Gastrocnemius medialis (tissue), 4 donors: ENCODE data around the gene GRIK1. TPM values are rescaled to one million over a fixed set of nuclear protein-coding genes. Genes with fewer than 3 reads are reported as not detected.

Experiments
- ATAC-seq, 2 donors: fragments of 150-250 bp; one replicate each; pipeline ENCODE4 v1.9.1; 2016
- DNase-seq, 2 donors: peaks; one replicate each; pipeline ENCODE4 v3.0.0-alpha.2; 2019
- H3K27ac ChIP-seq, 4 donors: fragments of 200-600 bp; sonication (generic); 1 replicate in 1 of 4; 2 replicates in 3 of 4; pipeline ENCODE4 v1.5.1; 2016 to 2018; ENCODE audit warnings: mild to moderate bottlenecking in 2 of 4, moderate library complexity in 1 of 4
- H3K27me3 ChIP-seq, 3 donors: fragments of 200-600 bp; sonication (generic) in 2 of 3; 1 replicate in 1 of 3; 2 replicates in 2 of 3; pipeline versions ENCODE4 v1.5.1 to v1.6.0; 2016 to 2019; ENCODE audit warnings: mild to moderate bottlenecking in 1 of 3, moderate library complexity in 1 of 3
- H3K36me3 ChIP-seq, 2 donors: fragments of 200-600 bp; sonication (generic) in 1 of 2; one replicate each; pipeline ENCODE4 v1.5.1; 2017 to 2018
- H3K4me1 ChIP-seq, 2 donors: fragments of 200-600 bp; sonication (generic) in 1 of 2; one replicate each; pipeline ENCODE4 v1.5.1; 2016 to 2017; ENCODE audit warnings: mild to moderate bottlenecking in 2 of 2
- H3K4me3 ChIP-seq, 4 donors: fragments of 200-600 bp; sonication (generic) in 3 of 4; 1 replicate in 1 of 4; 2 replicates in 3 of 4; pipeline ENCODE4 v1.5.1; 2016 to 2019; ENCODE audit warnings: mild to moderate bottlenecking in 2 of 4
- H3K9me3 ChIP-seq, 3 donors: fragments of 200-600 bp; sonication (generic) in 2 of 3; 1 replicate in 1 of 3; 2 replicates in 2 of 3; pipeline ENCODE4 v1.5.1; 2016 to 2019
- POLR2A ChIP-seq, 2 donors: fragments of 450-650 bp; IDR thresholded peaks; one replicate each; pipeline ENCODE4 v1.6.1; 2017; ENCODE audit warnings: antibody characterized with exemption in 2 of 2, mild to moderate bottlenecking in 2 of 2, moderate library complexity in 2 of 2
- in situ Hi-C, 4 donors: fragments of 200-750 bp; cut with MboI; loops; one replicate each; pipeline versions ENCODE4 v1.15.0 to v1.8.0; 2017; ENCODE audit warnings: low sequenced_read_pairs in 4 of 4
- intact Hi-C: fragments of 100-400 bp; cut with DNase I; formaldehyde crosslinking; loops from one replicate; pipeline ENCODE4 v1.15.1; 2023; ENCODE audit warnings: low total_unique reads
- total RNA-seq, 4 donors: library from RNA; depleted of rRNA; stranded (reverse); fragments of >200 nt; gene quantifications; one replicate each; pipeline versions ENCODE4 v1.1.0 to v1.2.3, GENCODE V29; 2016
- TF ChIP-seq, protein P1 (sequence below), 5 experiments: fragments of 450-650 bp in 3 of 5; fragments of 200-600 bp in 2 of 5; sonication (generic) in 2 of 5; IDR thresholded peaks in 4 of 5; conservative IDR thresholded peaks in 1 of 5; 1 replicate in 4 of 5; 2 replicates in 1 of 5; pipeline ENCODE4 v1.5.1; 2016 to 2019; ENCODE audit warnings: antibody characterized with exemption in 5 of 5, mild to moderate bottlenecking in 3 of 5, moderate library complexity in 3 of 5

The GRIK1 gene
- total RNA-seq, 4 donors from 2014 or later, result 0.13 TPM; not detected in 3

DNA sequence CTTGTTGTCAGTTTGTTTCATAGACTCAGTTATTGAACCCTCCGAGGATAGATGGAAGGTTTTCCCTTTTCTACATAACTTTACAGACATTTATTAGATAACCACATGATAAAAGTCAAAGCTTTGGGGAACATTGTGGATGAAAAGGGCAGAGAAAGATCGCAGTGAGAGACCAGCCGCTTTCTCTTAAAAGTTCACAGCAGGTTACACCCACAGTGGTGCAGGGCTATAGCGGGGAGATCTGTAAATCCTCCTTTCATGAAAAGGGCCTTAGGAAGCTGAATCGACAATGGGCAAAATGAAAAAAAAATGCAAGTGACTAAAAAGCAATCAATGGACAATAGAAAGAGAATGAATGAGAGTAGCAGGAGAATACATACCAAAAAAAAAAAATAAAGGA lies 218.6 kb downstream of the GRIK1 start:
- H3K27me3 ChIP-seq, result no peaks in the 10 kb centered on the region

DNA sequence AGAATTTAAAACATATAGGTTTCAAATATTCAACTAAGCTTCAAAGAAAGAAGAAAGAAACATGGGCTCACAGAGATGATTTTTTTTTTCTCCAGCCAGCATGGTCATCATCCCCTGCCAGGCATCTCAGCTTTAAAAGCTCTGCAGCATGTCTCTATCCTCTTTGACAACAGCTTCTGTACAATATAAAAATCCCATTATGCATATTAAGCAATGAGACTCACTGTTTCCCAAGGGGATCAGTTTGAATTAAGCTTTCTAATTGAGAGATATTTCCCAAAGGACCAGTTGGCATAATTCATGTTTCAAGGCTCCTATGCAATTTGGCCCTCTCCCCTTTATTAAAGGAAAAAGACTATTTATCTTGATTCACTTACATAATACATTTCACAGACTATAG lies 220.3 kb downstream of the GRIK1 start:
- H3K36me3 ChIP-seq, result no peaks in the 10 kb centered on the region
- intact Hi-C loops, result no loop called here
- H3K4me3 ChIP-seq, result no peak overlapping the region
- in situ Hi-C loops, result no loop called here
- no peak overlapping the region for H3K27ac ChIP-seq
- H3K9me3 ChIP-seq, result no peaks in the 10 kb centered on the region
- no peaks in the 10 kb centered on the region for H3K4me1 ChIP-seq
- no peak for DNase-seq
- TF ChIP-seq, protein P1, sequence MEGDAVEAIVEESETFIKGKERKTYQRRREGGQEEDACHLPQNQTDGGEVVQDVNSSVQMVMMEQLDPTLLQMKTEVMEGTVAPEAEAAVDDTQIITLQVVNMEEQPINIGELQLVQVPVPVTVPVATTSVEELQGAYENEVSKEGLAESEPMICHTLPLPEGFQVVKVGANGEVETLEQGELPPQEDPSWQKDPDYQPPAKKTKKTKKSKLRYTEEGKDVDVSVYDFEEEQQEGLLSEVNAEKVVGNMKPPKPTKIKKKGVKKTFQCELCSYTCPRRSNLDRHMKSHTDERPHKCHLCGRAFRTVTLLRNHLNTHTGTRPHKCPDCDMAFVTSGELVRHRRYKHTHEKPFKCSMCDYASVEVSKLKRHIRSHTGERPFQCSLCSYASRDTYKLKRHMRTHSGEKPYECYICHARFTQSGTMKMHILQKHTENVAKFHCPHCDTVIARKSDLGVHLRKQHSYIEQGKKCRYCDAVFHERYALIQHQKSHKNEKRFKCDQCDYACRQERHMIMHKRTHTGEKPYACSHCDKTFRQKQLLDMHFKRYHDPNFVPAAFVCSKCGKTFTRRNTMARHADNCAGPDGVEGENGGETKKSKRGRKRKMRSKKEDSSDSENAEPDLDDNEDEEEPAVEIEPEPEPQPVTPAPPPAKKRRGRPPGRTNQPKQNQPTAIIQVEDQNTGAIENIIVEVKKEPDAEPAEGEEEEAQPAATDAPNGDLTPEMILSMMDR (IDR thresholded peaks at IDR 0.05 in 4 of 5, conservative IDR thresholded peaks at IDR 0.05 in 1 of 5), result no peak
- no peak for TF ChIP-seq POLR2A (IDR thresholded peaks at IDR 0.05)
- no peak for ATAC-seq
- no peaks in the 10 kb centered on the region for H3K27me3 ChIP-seq

More for the DNA sequence above, 218.6 kb downstream of the GRIK1 start:
- TF ChIP-seq, protein P1 (IDR thresholded peaks at IDR 0.05 in 4 of 5, conservative IDR thresholded peaks at IDR 0.05 in 1 of 5), result no peak
- H3K9me3 ChIP-seq, result no peaks in the 10 kb centered on the region
- in situ Hi-C loops, result no loop called here
- no peak overlapping the region for H3K27ac ChIP-seq
- no peak overlapping the region for H3K4me3 ChIP-seq
- intact Hi-C loops, result no loop called here
- no peak for ATAC-seq
- no peak for DNase-seq
- no peaks in the 10 kb centered on the region for H3K36me3 ChIP-seq
- H3K4me1 ChIP-seq, result no peaks in the 10 kb centered on the region

DNA sequence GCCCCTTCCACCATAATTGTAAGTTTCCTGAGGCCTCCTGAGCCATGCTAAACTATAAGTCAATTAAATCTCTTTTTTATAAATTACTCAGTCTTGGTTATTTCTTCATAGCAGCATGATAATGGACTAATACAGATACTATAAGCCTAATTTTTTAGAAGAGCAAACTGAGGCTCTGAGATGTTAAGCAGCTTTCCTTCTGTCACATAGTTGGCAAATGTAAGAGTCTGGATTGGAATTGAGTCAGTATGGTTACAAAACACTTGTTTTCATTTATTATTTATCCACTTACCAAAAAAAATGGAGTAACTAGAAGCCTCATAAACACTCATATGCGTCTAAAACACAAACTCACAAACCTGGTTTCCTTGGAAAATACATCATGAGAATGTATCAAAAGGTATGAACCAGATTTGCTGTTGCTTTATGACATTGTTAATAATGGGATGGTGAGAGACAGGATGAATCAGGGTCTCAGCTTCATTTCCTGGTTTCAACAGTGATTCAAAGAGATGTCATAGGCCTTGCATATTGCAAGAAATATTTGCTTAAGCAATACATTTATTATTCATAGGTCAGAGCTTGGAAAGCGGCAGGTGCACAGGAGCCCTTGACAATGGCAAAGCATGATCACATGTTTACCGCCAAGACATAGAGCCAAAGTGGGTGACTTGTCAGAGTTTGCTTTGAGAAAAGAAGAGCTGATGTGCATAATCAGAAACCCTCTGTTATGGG lies 221.5 kb downstream of the GRIK1 start:
- intact Hi-C loops (no loop called here), in situ Hi-C loops (no loop called here)
- no peaks in the 10 kb centered on the region for H3K4me1 ChIP-seq
- no peaks in the 10 kb centered on the region for H3K9me3 ChIP-seq
- H3K36me3 ChIP-seq, result no peaks in the 10 kb centered on the region
- ATAC-seq (no peak), DNase-seq (no peak)
- H3K4me3 ChIP-seq, result no peak overlapping the region
- no peak overlapping the region for H3K27ac ChIP-seq
- H3K27me3 ChIP-seq, result no peaks in the 10 kb centered on the region
- TF ChIP-seq, protein P1 (IDR thresholded peaks at IDR 0.05 in 4 of 5, conservative IDR thresholded peaks at IDR 0.05 in 1 of 5), result no peak
- no peak for TF ChIP-seq POLR2A (IDR thresholded peaks at IDR 0.05)

DNA sequence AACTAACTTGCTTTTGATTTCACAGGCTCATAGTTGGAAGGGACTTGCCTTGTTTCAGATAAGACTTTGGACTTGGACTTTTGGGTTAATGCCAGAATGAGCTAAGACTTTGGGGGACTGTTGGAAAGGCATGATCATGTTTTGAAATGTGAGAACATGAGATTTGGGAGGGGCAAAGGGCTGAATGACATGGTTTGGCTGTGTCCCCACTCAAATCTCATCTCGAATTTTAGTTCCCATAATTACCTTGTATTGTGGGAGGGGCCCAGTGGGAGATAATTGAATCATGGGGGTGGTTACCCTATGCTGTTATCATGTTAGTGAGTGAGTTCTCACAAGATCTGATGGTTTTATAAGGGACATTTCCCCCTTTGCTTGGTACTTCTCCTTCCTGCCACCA lies 222.1 kb downstream of the GRIK1 start:
- ATAC-seq (no peak), DNase-seq (no peak)
- no peak for TF ChIP-seq POLR2A (IDR thresholded peaks at IDR 0.05)
- TF ChIP-seq, protein P1 (IDR thresholded peaks at IDR 0.05 in 4 of 5, conservative IDR thresholded peaks at IDR 0.05 in 1 of 5), result no peak
- H3K27me3 ChIP-seq, result no peaks in the 10 kb centered on the region
- H3K27ac ChIP-seq, result no peak overlapping the region
- intact Hi-C loops, result no loop called here
- H3K4me3 ChIP-seq, result no peak overlapping the region
- H3K36me3 ChIP-seq, result no peaks in the 10 kb centered on the region
- in situ Hi-C loops, result no loop called here
- no peaks in the 10 kb centered on the region for H3K9me3 ChIP-seq
- H3K4me1 ChIP-seq, result no peaks in the 10 kb centered on the region

DNA sequence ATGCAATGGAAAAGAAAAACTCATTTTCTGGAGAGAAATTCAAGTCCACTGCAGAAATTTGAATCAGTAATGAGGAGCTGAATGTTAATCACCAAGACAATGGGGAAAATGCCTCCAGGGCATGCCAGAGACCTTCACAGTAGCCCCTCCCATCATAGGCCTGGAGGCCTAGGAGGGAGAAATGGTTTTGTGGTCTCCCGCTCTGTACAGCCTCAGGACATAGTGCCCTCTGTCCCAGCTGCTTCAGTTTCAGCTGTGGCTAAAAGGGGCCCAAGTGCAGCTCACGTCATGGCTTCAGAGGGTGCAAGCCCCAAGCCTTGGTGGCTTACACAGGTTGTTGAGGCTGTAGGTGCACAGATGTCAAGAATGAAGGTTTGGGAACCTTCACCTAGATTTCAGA lies 223.0 kb downstream of the GRIK1 start:
- H3K27ac ChIP-seq, result no peak overlapping the region
- no peak overlapping the region for H3K4me3 ChIP-seq
- ATAC-seq (no peak), DNase-seq (no peak)
- TF ChIP-seq POLR2A (IDR thresholded peaks at IDR 0.05), result no peak
- TF ChIP-seq, protein P1 (IDR thresholded peaks at IDR 0.05 in 4 of 5, conservative IDR thresholded peaks at IDR 0.05 in 1 of 5), result no peak
- H3K27me3 ChIP-seq, result no peaks in the 10 kb centered on the region
- no peaks in the 10 kb centered on the region for H3K9me3 ChIP-seq
- in situ Hi-C loops, result no loop called here
- H3K36me3 ChIP-seq, result no peaks in the 10 kb centered on the region
- intact Hi-C loops, result no loop called here
- no peaks in the 10 kb centered on the region for H3K4me1 ChIP-seq
